ENCODE results near the gene PSTPIP1.

Gene PSTPIP1

DNA sequence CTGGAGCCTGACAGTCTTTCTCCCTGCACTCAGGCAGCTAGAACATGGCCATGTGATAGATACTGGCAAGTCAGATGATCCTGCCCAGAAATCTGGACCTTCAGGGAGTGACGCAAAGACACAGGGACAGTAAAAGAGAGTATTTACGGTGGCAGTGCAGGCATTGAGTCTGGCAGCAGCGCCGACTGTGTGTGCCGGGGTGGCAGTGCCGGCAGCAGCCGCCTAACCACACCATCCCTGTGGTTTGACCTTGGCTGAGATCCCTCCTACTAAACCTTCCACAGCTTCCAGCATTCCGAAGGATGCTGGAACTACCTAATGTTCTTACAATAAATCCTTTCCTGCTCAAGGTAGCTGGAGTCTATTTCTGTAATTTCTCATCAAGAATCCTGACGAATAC, 80.6 kb downstream of the PSTPIP1 start:
- no peak for ATAC-seq

GRCh38 chr15:77076323-77076915, 81.5 kb downstream of the PSTPIP1 start:
- ATAC-seq: no peak

DNA sequence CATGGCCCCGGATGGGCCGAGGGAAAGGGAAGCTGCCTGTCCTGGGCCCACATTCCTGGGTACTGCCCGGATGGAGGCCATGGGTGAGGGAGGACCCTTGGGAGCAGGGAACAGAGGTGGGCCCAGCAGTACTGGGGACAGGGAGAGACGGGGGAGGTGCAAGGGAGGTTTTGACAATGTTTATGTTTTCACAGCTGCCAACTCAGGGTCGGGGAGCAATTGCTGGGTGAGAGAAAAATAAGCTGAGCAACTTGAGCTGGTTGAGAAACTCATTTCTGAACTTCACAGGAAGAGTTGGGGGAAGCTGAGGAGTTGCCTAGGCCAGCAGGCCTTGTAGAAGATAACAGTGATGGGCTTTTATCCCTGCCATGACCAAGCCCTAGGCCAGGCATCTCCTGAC, 87.0 kb downstream of the PSTPIP1 start:
- ATAC-seq: no peak

GRCh38 chr15:77083381-77084160, 88.6 kb downstream of the PSTPIP1 start:
- ATAC-seq: peak; percentile 88 to 90

DNA sequence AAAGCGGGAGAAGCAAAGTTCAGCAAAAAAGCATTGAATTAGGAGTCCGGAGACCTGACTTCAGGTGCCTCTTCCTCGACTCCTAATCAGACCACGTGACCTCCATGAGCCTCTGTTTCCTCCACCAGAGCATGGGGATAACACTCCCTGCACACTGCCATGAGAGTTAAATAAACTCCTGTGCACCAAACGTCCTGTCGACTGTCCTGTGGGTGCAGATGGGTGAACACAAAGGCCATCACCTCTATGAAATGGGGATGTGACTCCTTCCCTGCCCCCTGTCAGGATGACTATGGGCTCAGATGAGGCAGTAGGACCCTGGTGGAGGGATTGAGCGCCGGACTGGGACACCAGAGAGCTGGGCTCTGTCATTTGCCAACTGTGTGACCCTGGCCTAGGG, 89.5 kb downstream of the PSTPIP1 start:
- no peak for ATAC-seq

DNA sequence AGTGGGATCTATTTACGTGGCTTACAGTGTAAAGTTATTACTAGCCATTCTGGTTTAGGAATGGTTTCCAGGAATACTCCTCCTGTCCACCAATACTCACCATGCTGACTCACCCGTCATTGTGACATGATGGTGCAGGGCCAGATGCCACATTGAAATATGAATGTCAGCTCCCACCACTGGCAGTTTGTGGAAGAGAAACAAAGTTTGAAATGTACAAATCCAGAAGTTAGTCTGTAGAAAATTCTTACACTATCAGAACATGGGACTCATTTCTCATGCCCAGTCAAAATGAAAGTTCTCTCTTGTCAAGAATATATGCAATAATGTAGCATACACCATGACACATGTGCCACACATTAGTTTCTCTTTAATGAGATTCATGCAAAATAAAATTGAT, 90.4 kb downstream of the PSTPIP1 start:
- peak; percentile 44 to 57 for ATAC-seq

All from activated CD4-positive, CD25-positive, alpha-beta regulatory T cell treated with anti-CD3 and anti-CD28 coated beads, Interleukin-2, amount 50 U/mL, for 24 hours (primary cell).